Superior temporal gyrus (tissue), 1 donor: ENCODE results near the gene PLA2G4D.

Experiments used
- DNase-seq: peaks from one replicate; pipeline ENCODE4 v3.0.0-alpha.2; 2016; ENCODE audit errors: extremely low spot score

Gene PLA2G4D

GRCh38 chr15:42056934-42057798 is 37.2 kb downstream of the PLA2G4D start:
- DNase-seq, result peak; percentile 73

GRCh38 chr15:42053914-42054313 is 40.4 kb downstream of the PLA2G4D start:
- no peak for DNase-seq

GRCh38 chr15:42053010-42053409 is 41.4 kb downstream of the PLA2G4D start:
- DNase-seq, result no peak

- no peak for DNase-seq
These were observed 43.7 kb downstream of the PLA2G4D start for GRCh38 chr15:42050484-42051255.

- no peak for DNase-seq
These were observed 45.6 kb downstream of the PLA2G4D start for GRCh38 chr15:42048821-42049200.

GRCh38 chr15:42048080-42048820 is 46.1 kb downstream of the PLA2G4D start:
- no peak for DNase-seq

- DNase-seq, result no peak
These were observed 47.8 kb downstream of the PLA2G4D start for GRCh38 chr15:42046597-42046996.

GRCh38 chr15:42045211-42045615 is 49.1 kb downstream of the PLA2G4D start:
- no peak for DNase-seq

- DNase-seq, result no peak
These were observed 51.6 kb downstream of the PLA2G4D start for GRCh38 chr15:42042602-42043400.

GRCh38 chr15:42038401-42038800 is 56.0 kb downstream of the PLA2G4D start:
- no peak for DNase-seq

GRCh38 chr15:42037656-42038055 is 56.7 kb downstream of the PLA2G4D start:
- no peak for DNase-seq

- DNase-seq, result no peak
These were observed 57.4 kb downstream of the PLA2G4D start for GRCh38 chr15:42036966-42037365.

- no peak for DNase-seq
These were observed 58.1 kb downstream of the PLA2G4D start for GRCh38 chr15:42036112-42036905.

- DNase-seq, result no peak
These were observed 59.0 kb downstream of the PLA2G4D start for GRCh38 chr15:42035435-42035761.

GRCh38 chr15:42034628-42035434 is 59.5 kb downstream of the PLA2G4D start:
- no peak for DNase-seq

- no peak for DNase-seq
These were observed 61.0 kb downstream of the PLA2G4D start for GRCh38 chr15:42033214-42033873.

GRCh38 chr15:42032376-42033213 is 61.8 kb downstream of the PLA2G4D start:
- DNase-seq, result no peak

- DNase-seq, result no peak
These were observed 63.0 kb downstream of the PLA2G4D start for GRCh38 chr15:42031198-42031915.
